ENCODE measurements around the gene EFNA5.

Gene EFNA5

GRCh38 chr5:107367939-107368338 lies 302.8 kb downstream of the EFNA5 start:
- no peak for TF ChIP-seq CTCF (IDR thresholded peaks at IDR 0.05; ENCODE audit: low read depth, low read length, missing control alignments)
- no peak for DNase-seq (ENCODE audit: low read depth)
- in situ Hi-C loops (cut with HindIII; ENCODE audit: low sequenced_read_pairs) = no loop called here
- no peak overlapping the region for H3K4me3 ChIP-seq (ENCODE audit: low read depth, low read length)

- no peak overlapping the region for H3K4me3 ChIP-seq (ENCODE audit: low read depth, low read length)
- TF ChIP-seq CTCF (IDR thresholded peaks at IDR 0.05; ENCODE audit: low read depth, low read length, missing control alignments) = no peak
- DNase-seq (ENCODE audit: low read depth) = no peak
- in situ Hi-C loops (cut with HindIII; ENCODE audit: low sequenced_read_pairs) = no loop called here
Measured at GRCh38 chr5:107367480-107367879, 303.3 kb downstream of the EFNA5 start.

- peak; percentile 16 for TF ChIP-seq CTCF (IDR thresholded peaks at IDR 0.05; ENCODE audit: low read depth, low read length, missing control alignments)
- in situ Hi-C loops (cut with HindIII; ENCODE audit: low sequenced_read_pairs) = no loop called here
- H3K4me3 ChIP-seq (ENCODE audit: low read depth, low read length) = no peak overlapping the region
- DNase-seq (ENCODE audit: low read depth) = peak; percentile 91
Measured at GRCh38 chr5:107365320-107366109, 305.2 kb downstream of the EFNA5 start.

- no peak for DNase-seq (ENCODE audit: low read depth)
- TF ChIP-seq CTCF (IDR thresholded peaks at IDR 0.05; ENCODE audit: low read depth, low read length, missing control alignments) = no peak
- in situ Hi-C loops (cut with HindIII; ENCODE audit: low sequenced_read_pairs) = no loop called here
- no peak overlapping the region for H3K4me3 ChIP-seq (ENCODE audit: low read depth, low read length)
Measured at GRCh38 chr5:107364443-107365319, 306.1 kb downstream of the EFNA5 start.

- DNase-seq (ENCODE audit: low read depth) = no peak
- no peak overlapping the region for H3K4me3 ChIP-seq (ENCODE audit: low read depth, low read length)
- in situ Hi-C loops (cut with HindIII; ENCODE audit: low sequenced_read_pairs) = no loop called here
- no peak for TF ChIP-seq CTCF (IDR thresholded peaks at IDR 0.05; ENCODE audit: low read depth, low read length, missing control alignments)
Measured at GRCh38 chr5:107363768-107364167, 307.0 kb downstream of the EFNA5 start.

- no peak for TF ChIP-seq CTCF (IDR thresholded peaks at IDR 0.05; ENCODE audit: low read depth, low read length, missing control alignments)
- DNase-seq (ENCODE audit: low read depth) = no peak
- in situ Hi-C loops (cut with HindIII; ENCODE audit: low sequenced_read_pairs) = no loop called here
- H3K4me3 ChIP-seq (ENCODE audit: low read depth, low read length) = no peak overlapping the region
Measured at GRCh38 chr5:107361945-107362344, 308.8 kb downstream of the EFNA5 start.

Data from astrocyte of the cerebellum (primary cell).